Measurements from ENCODE around the gene CEP112. TPM values are rescaled to one million over a fixed set of nuclear protein-coding genes. Genes with fewer than 3 reads are reported as not detected.
"Not testable (repeated sequence)": the region's sequence is repeated elsewhere in the genome, so short reads cannot be mapped to it uniquely, and the experiment has no call there.

The CEP112 gene
- total RNA-seq, 1 donor from 2014 or later: 13.9 TPM

GRCh38 chr17:65841089-65841488 lies 350.8 kb downstream of the CEP112 start:
- no peaks in the 10 kb centered on the region for H3K4me1 Mint-ChIP-seq (ENCODE audit: low read depth, unreplicated experiment)
- Histone ChIP-seq H3K36me3 (ENCODE audit: insufficient read depth, low read length) (no peaks in the 10 kb centered on the region), H3K4me3 (ENCODE audit: insufficient read depth, low read depth, low read length) (no peak overlapping the region), H3K27ac (ENCODE audit: low read depth, low read length) (no peak overlapping the region), H2AFZ (ENCODE audit: low read depth, low read length) (no peak overlapping the region), H3K79me2 (ENCODE audit: insufficient read depth, low read length) (no peaks in the 10 kb centered on the region), H3K9ac (ENCODE audit: low read length) (no peak overlapping the region), H3K9me3 (ENCODE audit: insufficient read depth, low read depth, low read length) (no peaks in the 10 kb centered on the region), H3K4me2 (ENCODE audit: low read length) (no peak overlapping the region), H4K20me1 (ENCODE audit: insufficient read depth, low read length) (no peaks in the 10 kb centered on the region), H3K27me3 (ENCODE audit: insufficient read depth, low read length) (no peaks in the 10 kb centered on the region), H3K4me1 (ENCODE audit: insufficient read depth, low read length) (no peaks in the 10 kb centered on the region)
- H3K9me3 Mint-ChIP-seq (ENCODE audit: unreplicated experiment): no peaks in the 10 kb centered on the region
- no peak overlapping the region for H3K27ac Mint-ChIP-seq (ENCODE audit: unreplicated experiment)
- no peak for DNase-seq (ENCODE audit: low read depth)
- no peak for TF ChIP-seq EZH2 (IDR thresholded peaks at IDR 0.05; ENCODE audit: insufficient read depth, low read length)
- TF ChIP-seq CTCF (IDR thresholded peaks at IDR 0.05; ENCODE audit: insufficient read depth, low read depth, low read length): no peak
- peaks cover 2% of the 10 kb centered on the region for H3K36me3 Mint-ChIP-seq (ENCODE audit: low read depth, unreplicated experiment)
- FAIRE-seq: peak; percentile 9
- H3K27me3 Mint-ChIP-seq (ENCODE audit: low read depth, unreplicated experiment): no peaks in the 10 kb centered on the region
- no peak overlapping the region for H3K4me3 Mint-ChIP-seq (ENCODE audit: unreplicated experiment)

- not testable (repeated sequence) for H3K79me2 ChIP-seq (ENCODE audit: insufficient read depth, low read length); H3K9ac ChIP-seq (ENCODE audit: low read length); H4K20me1 ChIP-seq (ENCODE audit: insufficient read depth, low read length); H3K4me1 ChIP-seq (ENCODE audit: insufficient read depth, low read length); H2AFZ ChIP-seq (ENCODE audit: low read depth, low read length); H3K36me3 Mint-ChIP-seq (ENCODE audit: low read depth, unreplicated experiment); FAIRE-seq; DNase-seq (ENCODE audit: low read depth); H3K27ac Mint-ChIP-seq (ENCODE audit: unreplicated experiment); H3K9me3 ChIP-seq (ENCODE audit: insufficient read depth, low read depth, low read length); H3K4me2 ChIP-seq (ENCODE audit: low read length); H3K27ac ChIP-seq (ENCODE audit: low read depth, low read length); H3K4me3 Mint-ChIP-seq (ENCODE audit: unreplicated experiment); H3K36me3 ChIP-seq (ENCODE audit: insufficient read depth, low read length); H3K4me3 ChIP-seq (ENCODE audit: insufficient read depth, low read depth, low read length); H3K4me1 Mint-ChIP-seq (ENCODE audit: low read depth, unreplicated experiment); H3K27me3 Mint-ChIP-seq (ENCODE audit: low read depth, unreplicated experiment); H3K27me3 ChIP-seq (ENCODE audit: insufficient read depth, low read length)
- peaks cover 18% of the 10 kb centered on the region for H3K9me3 Mint-ChIP-seq (ENCODE audit: unreplicated experiment)
Measured at GRCh38 chr17:65837232-65837631, 354.7 kb downstream of the CEP112 start.

GRCh38 chr17:65833214-65833613 lies 358.7 kb downstream of the CEP112 start:
- H3K27ac Mint-ChIP-seq (ENCODE audit: unreplicated experiment): no peak overlapping the region
- no peaks in the 10 kb centered on the region for H3K27me3 ChIP-seq (ENCODE audit: insufficient read depth, low read length)
- H3K27ac ChIP-seq (ENCODE audit: low read depth, low read length): no peak overlapping the region
- H3K4me3 ChIP-seq (ENCODE audit: insufficient read depth, low read depth, low read length): no peak overlapping the region
- H3K79me2 ChIP-seq (ENCODE audit: insufficient read depth, low read length): no peaks in the 10 kb centered on the region
- DNase-seq (ENCODE audit: low read depth) (no peak), FAIRE-seq (no peak)
- peaks cover 26% of the 10 kb centered on the region for H3K9me3 Mint-ChIP-seq (ENCODE audit: unreplicated experiment)
- no peak overlapping the region for H3K4me3 Mint-ChIP-seq (ENCODE audit: unreplicated experiment)
- peaks cover 3% of the 10 kb centered on the region for H3K9me3 ChIP-seq (ENCODE audit: insufficient read depth, low read depth, low read length)
- TF ChIP-seq CTCF (IDR thresholded peaks at IDR 0.05; ENCODE audit: insufficient read depth, low read depth, low read length) (no peak), EZH2 (IDR thresholded peaks at IDR 0.05; ENCODE audit: insufficient read depth, low read length) (no peak)
- no peak overlapping the region for H2AFZ ChIP-seq (ENCODE audit: low read depth, low read length)
- H3K4me1 ChIP-seq (ENCODE audit: insufficient read depth, low read length): no peaks in the 10 kb centered on the region
- no peaks in the 10 kb centered on the region for H3K27me3 Mint-ChIP-seq (ENCODE audit: low read depth, unreplicated experiment)
- no peaks in the 10 kb centered on the region for H3K4me1 Mint-ChIP-seq (ENCODE audit: low read depth, unreplicated experiment)
- H3K36me3 Mint-ChIP-seq (ENCODE audit: low read depth, unreplicated experiment): peaks cover 9% of the 10 kb centered on the region
- H3K36me3 ChIP-seq (ENCODE audit: insufficient read depth, low read length): no peaks in the 10 kb centered on the region
- H4K20me1 ChIP-seq (ENCODE audit: insufficient read depth, low read length): no peaks in the 10 kb centered on the region
- H3K4me2 ChIP-seq (ENCODE audit: low read length): no peak overlapping the region
- no peak overlapping the region for H3K9ac ChIP-seq (ENCODE audit: low read length)

All from astrocyte (in vitro differentiated cells and primary cell).